ENCODE measurements around the gene CPLANE1. TPM values are rescaled to one million over a fixed set of nuclear protein-coding genes. Genes with fewer than 3 reads are reported as not detected.

Gene CPLANE1
- total and polyA plus RNA-seq, 2 of the 4 experiments (the other 2 are of a cell fraction) = 4.4 to 17.9 TPM

GRCh38 chr5:37146896-37147295, 102.3 kb downstream of the CPLANE1 start:
- H2BK15ac ChIP-seq (ENCODE audit: low read depth, low read length) = no peak overlapping the region
- intact Hi-C loops (cut with micrococcal nuclease) (no loop called here), in situ Hi-C loops (cut with MboI; ENCODE audit: low sequenced_read_pairs) (no loop called here), dilution Hi-C loops (cut with HindIII; ENCODE audit: low sequenced_read_pairs, unreplicated experiment) (no loop called here)
- no peak overlapping the region for H2AFZ ChIP-seq (replicated peaks; ENCODE audit: low read length, poor library complexity)
- H2BK120ac ChIP-seq (ENCODE audit: low read depth, low read length) = no peak overlapping the region
- no peak overlapping the region for H3K56ac ChIP-seq (ENCODE audit: extremely low read depth, insufficient read depth, low read length)
- ATAC-seq (ENCODE audit: low read depth) = no peak
- H4K91ac ChIP-seq (ENCODE audit: insufficient read depth, low read depth, low read length) = no peak overlapping the region
- no peaks in the 10 kb centered on the region for H4K20me1 ChIP-seq (ENCODE audit: insufficient read depth, low read length)
- BruUV-seq (replicated peaks) = no TSS peak
- POLR2A ChIA-PET (ENCODE audit: unreplicated experiment) = no interaction called here
- H3K9me3 ChIP-seq (ENCODE audit: control insufficient read depth, insufficient read depth, low read length) = peaks cover 3% of the 10 kb centered on the region
- H3K4me3 ChIP-seq (ENCODE audit: insufficient read depth, low read depth, low read length) = no peak overlapping the region
- DNase-seq = no peak
- no peak overlapping the region for H2AK5ac ChIP-seq (ENCODE audit: low read depth, low read length)
- no peak overlapping the region for H2BK20ac ChIP-seq (ENCODE audit: low read depth, low read length)
- H4K5ac ChIP-seq (ENCODE audit: low read depth, low read length) = no peak overlapping the region
- H3K36me3 ChIP-seq (ENCODE audit: control insufficient read depth, insufficient read depth, low read length) = peaks cover 13% of the 10 kb centered on the region
- no peak overlapping the region for H2AK9ac ChIP-seq (replicated peaks; ENCODE audit: low read depth, low read length, poor library complexity)
- no peak overlapping the region for H2BK5ac ChIP-seq (ENCODE audit: low read depth, low read length, poor library complexity, severe bottlenecking)
- H3K79me1 ChIP-seq (ENCODE audit: low read depth in 1 of 2, low read length in 2 of 2) = no peaks in the 10 kb centered on the region
- no peak overlapping the region for H3K4me2 ChIP-seq (ENCODE audit: low read depth, low read length)
- no peak for TF ChIP-seq CEBPB (IDR thresholded peaks at IDR 0.05; ENCODE audit: low read depth, low read length)
- TF ChIP-seq MAFK (IDR thresholded peaks at IDR 0.05; ENCODE audit: low read depth, low read length) = 0 out of 2 replicates have a peak, but pooled peaks have one; percentile 7
- H3K4ac ChIP-seq (ENCODE audit: low read depth, low read length) = no peak overlapping the region
- H3K9me1 ChIP-seq (ENCODE audit: insufficient read depth, low read length) = no peaks in the 10 kb centered on the region
- no peak overlapping the region for H3K23ac ChIP-seq (ENCODE audit: low read depth, low read length)
- no peaks in the 10 kb centered on the region for H3K27me3 ChIP-seq (ENCODE audit: control insufficient read depth, insufficient read depth, low read length)
- WGBS, 2 experiments (ENCODE audit: extremely low coverage in 2 of 2, insufficient read length in 1 of 2) = no CpG with 5 or more reads among the region's 1 CpG
- H4K8ac ChIP-seq (ENCODE audit: low read depth in 2 of 2, low read length in 2 of 2) = no peak overlapping the region
- H3K27ac ChIP-seq (ENCODE audit: insufficient read depth, low read length) = no peak overlapping the region
- no peak overlapping the region for H3K9ac ChIP-seq (ENCODE audit: low read depth, low read length)
- CTCF ChIA-PET = no interaction called here
- no peaks in the 10 kb centered on the region for H3K4me1 ChIP-seq (ENCODE audit: control insufficient read depth, insufficient read depth, low read length)
- H3K18ac ChIP-seq (ENCODE audit: low read depth, low read length) = no peak overlapping the region
- no peak overlapping the region for H3K14ac ChIP-seq (replicated peaks; ENCODE audit: low read depth, low read length)
